HG03103 (cell line): Measurements from ENCODE around the gene NAV3.

Experiments
- ATAC-seq: cut with Tn5 transposase; IDR thresholded peaks from one replicate; pipeline ENCODE4 v1.9.1; 2021; ENCODE audit warnings: low read depth; ENCODE audit not compliant: unreplicated experiment

The NAV3 gene

GRCh38 chr12:78176643-78177042 lies 345.9 kb downstream of the NAV3 start:
- ATAC-seq, result no peak

- no peak for ATAC-seq
These were observed 346.6 kb downstream of the NAV3 start for GRCh38 chr12:78177298-78177697.

- ATAC-seq, result no peak
These were observed 348.7 kb downstream of the NAV3 start for GRCh38 chr12:78179346-78179745.

- ATAC-seq, result no peak
These were observed 351.0 kb downstream of the NAV3 start for GRCh38 chr12:78181544-78182162.

GRCh38 chr12:78183824-78184223 lies 353.1 kb downstream of the NAV3 start:
- no peak for ATAC-seq

GRCh38 chr12:78185109-78185508 lies 354.4 kb downstream of the NAV3 start:
- ATAC-seq, result no peak

GRCh38 chr12:78185651-78186050 lies 355.0 kb downstream of the NAV3 start:
- ATAC-seq, result no peak

- no peak for ATAC-seq
These were observed 356.0 kb downstream of the NAV3 start for GRCh38 chr12:78186670-78187069.

- no peak for ATAC-seq
These were observed 357.0 kb downstream of the NAV3 start for GRCh38 chr12:78187741-78188140.

- ATAC-seq, result no peak
These were observed 359.0 kb downstream of the NAV3 start for GRCh38 chr12:78189656-78190055.

- no peak for ATAC-seq
These were observed 360.9 kb downstream of the NAV3 start for GRCh38 chr12:78191611-78192010.

GRCh38 chr12:78192979-78193378 lies 362.3 kb downstream of the NAV3 start:
- ATAC-seq, result no peak

GRCh38 chr12:78194448-78194847 lies 363.8 kb downstream of the NAV3 start:
- ATAC-seq, result no peak

- ATAC-seq, result no peak
These were observed 368.2 kb downstream of the NAV3 start for GRCh38 chr12:78198896-78199295.

GRCh38 chr12:78199926-78200325 lies 369.2 kb downstream of the NAV3 start:
- no peak for ATAC-seq

GRCh38 chr12:78204926-78205325 lies 374.2 kb downstream of the NAV3 start:
- no peak for ATAC-seq

- ATAC-seq, result no peak
These were observed 377.4 kb downstream of the NAV3 start for GRCh38 chr12:78208092-78208491.

GRCh38 chr12:78209846-78210505 lies 379.3 kb downstream of the NAV3 start:
- no peak for ATAC-seq

- no peak for ATAC-seq
These were observed 379.8 kb downstream of the NAV3 start for GRCh38 chr12:78210506-78210860.

- no peak for ATAC-seq
These were observed 380.2 kb downstream of the NAV3 start for GRCh38 chr12:78210894-78211302.

GRCh38 chr12:78220811-78221210 lies 390.1 kb downstream of the NAV3 start:
- ATAC-seq, result no peak

- ATAC-seq, result no peak
These were observed 393.5 kb downstream of the NAV3 start for GRCh38 chr12:78224154-78224553.

- ATAC-seq, result no peak
These were observed 396.1 kb downstream of the NAV3 start for GRCh38 chr12:78226763-78227162.
